OCI-LY7 (cell line): Measurements from ENCODE around the gene RFESD. TPM values are rescaled to one million over a fixed set of nuclear protein-coding genes. Genes with fewer than 3 reads are reported as not detected.

ENCODE experiments used
- BruUV-seq: library from RNA; stranded (reverse); fragments of 400-500 nt; replicated peaks from 2 replicates; lab custom pipeline; 2021; lab: Mats Ljungman, UMichigan
- CTCF ChIA-PET: fragments of 300-600 bp; sonication (Branson Sonifier 250); formaldehyde crosslinking; loops from one replicate; lab custom pipeline; 2022; ENCODE audit warnings: antibody characterized with exemption; ENCODE audit not compliant: unreplicated experiment; lab: Charles Lee
- POLR2A ChIA-PET: fragments of 300-600 bp; sonication (Branson Sonifier 250); formaldehyde crosslinking; loops from one replicate; lab custom pipeline; 2022; ENCODE audit warnings: antibody characterized with exemption; lab: Charles Lee
- DNase-seq: peaks from one replicate; pipeline ENCODE4 v3.0.0-alpha.2; 2015; ENCODE audit warnings: low spot score
- H2AFZ ChIP-seq: fragments of 200-600 bp; sonication (generic), shearing (Covaris generic); 2 replicates; pipeline ENCODE4 v1.6.1; 2014; ENCODE audit warnings: mild to moderate bottlenecking, antibody characterized with exemption, low read length, moderate library complexity
- H3K27ac ChIP-seq: fragments of 200-600 bp; sonication (generic); 2 replicates; pipeline ENCODE4 v1.5.1; 2014; ENCODE audit warnings: mixed run types, low read depth, mild to moderate bottlenecking, moderate library complexity, low read length, inconsistent platforms; ENCODE audit not compliant: poor library complexity, severe bottlenecking
- H3K36me3 ChIP-seq: fragments of 200-600 bp; sonication (generic); 2 replicates; pipeline ENCODE4 v1.6.1; 2014; ENCODE audit warnings: mild to moderate bottlenecking, antibody characterized with exemption, low read length, moderate library complexity, mixed read lengths; ENCODE audit not compliant: insufficient read depth
- H3K4me1 ChIP-seq: fragments of 200-600 bp; sonication (generic); 2 replicates; pipeline ENCODE4 v1.5.1; 2014; ENCODE audit warnings: mild to moderate bottlenecking, low read length; ENCODE audit not compliant: insufficient read depth, poor library complexity, severe bottlenecking
- H3K4me2 ChIP-seq: fragments of 200-600 bp; sonication (generic); 2 replicates; pipeline ENCODE4 v1.6.1; 2014; ENCODE audit warnings: mild to moderate bottlenecking, low read length
- H3K4me3 ChIP-seq: fragments of 200-600 bp; sonication (generic); 2 replicates; pipeline ENCODE4 v1.5.1; 2014; ENCODE audit warnings: mild to moderate bottlenecking, low read depth, low read length; ENCODE audit not compliant: poor library complexity, severe bottlenecking
- H3K79me2 ChIP-seq: fragments of 200-600 bp; sonication (generic); 2 replicates; pipeline ENCODE4 v1.6.1; 2016; ENCODE audit warnings: low read depth, mild to moderate bottlenecking, low read length, moderate library complexity, mixed read lengths; ENCODE audit not compliant: insufficient read depth
- H3K9me2 ChIP-seq: fragments of 200-600 bp; sonication (generic); 2 replicates; pipeline ENCODE4 v1.6.1; 2016; ENCODE audit warnings: mild to moderate bottlenecking, low read length, mixed read lengths; ENCODE audit not compliant: insufficient read depth
- H3K9me3 ChIP-seq: fragments of 200-600 bp; sonication (generic); 2 replicates; pipeline ENCODE4 v1.6.1; 2014; ENCODE audit warnings: mild to moderate bottlenecking, mixed run types, low read length, mixed read lengths
- H4K20me1 ChIP-seq: fragments of 200-600 bp; sonication (generic); 2 replicates; pipeline ENCODE4 v1.6.1; 2014; ENCODE audit warnings: mild to moderate bottlenecking, antibody characterized with exemption, low read length, moderate library complexity, mixed read lengths; ENCODE audit not compliant: insufficient read depth
- CTCF ChIP-seq: fragments of 200-600 bp; sonication (generic); conservative IDR thresholded peaks from 2 replicates; pipeline ENCODE4 v1.5.1; 2014; ENCODE audit warnings: mild to moderate bottlenecking, antibody characterized with exemption, low read length, moderate library complexity, mixed read lengths
- EZH2phosphoT487 ChIP-seq: fragments of 200-600 bp; sonication (generic); IDR thresholded peaks from 2 replicates; pipeline ENCODE4 v1.6.1; 2018; ENCODE audit warnings: low read depth, borderline replicate concordance, mild to moderate bottlenecking, mixed run types, antibody characterized with exemption, low read length, moderate library complexity, mixed read lengths
- intact Hi-C: fragments of 100-400 bp; cut with micrococcal nuclease; formaldehyde crosslinking; loops from one replicate; pipeline ENCODE4 v1.10.0; 2022; ENCODE audit not compliant: unreplicated experiment
- total RNA-seq, 2 experiments: library from RNA; depleted of rRNA in 1 of 2; stranded (reverse); fragments of >200 nt in 1 of 2; shearing (Covaris generic) in 1 of 2; gene quantifications; 2 replicates each; pipeline ENCODE4 v1.2.3, GENCODE V29; 2014 to 2022

RFESD gene
- total RNA-seq, 2 experiments from 2014 or later = 7.6 TPM

- no peak overlapping the region for H3K4me3 ChIP-seq
- H3K4me2 ChIP-seq = no peak overlapping the region
- TF ChIP-seq CTCF (no peak), EZH2phosphoT487 (no peak)
- H3K27ac ChIP-seq = no peak overlapping the region
- H3K9me3 ChIP-seq = no peaks in the 10 kb centered on the region
- intact Hi-C loops = no loop called here
- no peaks in the 10 kb centered on the region for H3K79me2 ChIP-seq
- H3K4me1 ChIP-seq = peaks cover 11% of the 10 kb centered on the region
- no peaks in the 10 kb centered on the region for H4K20me1 ChIP-seq
- H2AFZ ChIP-seq = no peak overlapping the region
- no peaks in the 10 kb centered on the region for H3K9me2 ChIP-seq
- no peaks in the 10 kb centered on the region; the same call in 1 of the 2 replicates for H3K36me3 ChIP-seq
- POLR2A ChIA-PET = interaction anchor here (0.8 to 1.4 kb wide), 3 partner anchors 9 to 162 kb away, joined by 3 to 4 read pairs (median 3); no protein-coding TSS in a partner anchor
- DNase-seq = no peak
- CTCF ChIA-PET = no interaction called here
- BruUV-seq = no TSS peak
These were observed 12.5 kb upstream of the RFESD start for GRCh38 chr5:95634081-95634480.

GRCh38 chr5:95638632-95639031 lies 7.9 kb upstream of the RFESD start:
- ChIA-PET POLR2A (interaction anchor here (0.6 kb wide), 1 partner anchor 150 kb away, joined by 3 read pairs; no protein-coding TSS in a partner anchor), CTCF (no interaction called here)
- no peaks in the 10 kb centered on the region for H3K9me3 ChIP-seq
- intact Hi-C loops = no loop called here
- H3K9me2 ChIP-seq = no peaks in the 10 kb centered on the region
- H3K4me2 ChIP-seq = peak overlapping the region; percentile 6; the same call in 1 of the 2 replicates
- no TSS peak for BruUV-seq
- H3K36me3 ChIP-seq = no peaks in the 10 kb centered on the region
- peak overlapping the region; percentile 4; the same call in 1 of the 2 replicates for H2AFZ ChIP-seq
- TF ChIP-seq EZH2phosphoT487 (no peak), CTCF (no peak)
- no peaks in the 10 kb centered on the region for H3K4me1 ChIP-seq
- no peaks in the 10 kb centered on the region for H4K20me1 ChIP-seq
- no peaks in the 10 kb centered on the region for H3K79me2 ChIP-seq
- no peak for DNase-seq
- no peak overlapping the region for H3K4me3 ChIP-seq
- no peak overlapping the region for H3K27ac ChIP-seq

- no peak overlapping the region for H3K27ac ChIP-seq
- H2AFZ ChIP-seq = 0 out of 2 replicates have a peak overlapping the region, but pooled peaks have one; percentile 49
- intact Hi-C loops = no loop called here
- TF ChIP-seq CTCF (no peak), EZH2phosphoT487 (no peak)
- H3K79me2 ChIP-seq = no peaks in the 10 kb centered on the region
- ChIA-PET CTCF (no interaction called here), POLR2A (interaction anchor here (1.1 to 2.8 kb wide), 4 partner anchors 10 to 195 kb away, joined by 3 to 10 read pairs (median 4); no protein-coding TSS in a partner anchor)
- H3K9me2 ChIP-seq = no peaks in the 10 kb centered on the region
- no peaks in the 10 kb centered on the region for H3K9me3 ChIP-seq
- no peak overlapping the region for H3K4me3 ChIP-seq
- peaks cover 13% of the 10 kb centered on the region for H3K4me1 ChIP-seq
- H3K4me2 ChIP-seq = no peak overlapping the region
- H4K20me1 ChIP-seq = no peaks in the 10 kb centered on the region
- DNase-seq = no peak
- no peaks in the 10 kb centered on the region for H3K36me3 ChIP-seq
- BruUV-seq = no TSS peak
These were observed 4.8 kb upstream of the RFESD start for GRCh38 chr5:95641741-95642220.
